IMR-90 (cell line): ENCODE results near the gene ASPG.

Experiments
- BHLHE40 ChIP-seq: fragments of 150-350 bp; IDR thresholded peaks from 2 replicates; pipeline ENCODE4 v1.6.1; 2016; ENCODE audit warnings: mild to moderate bottlenecking, low read depth, low read length
- CEBPB ChIP-seq: IDR thresholded peaks from 2 replicates; pipeline ENCODE4 v1.6.1; 2012; ENCODE audit warnings: low read depth, low read length, improper control_type of control experiment
- CHD1 ChIP-seq: IDR thresholded peaks from 2 replicates; pipeline ENCODE4 v1.6.1; 2012; ENCODE audit warnings: low read depth, low read length, improper control_type of control experiment
- CTCF ChIP-seq: conservative IDR thresholded peaks from 2 replicates; pipeline ENCODE4 v1.5.1; 2012; ENCODE audit warnings: mild to moderate bottlenecking, low read depth, low read length, improper control_type of control experiment
- ELK1 ChIP-seq: fragments of 150-350 bp; IDR thresholded peaks from 2 replicates; pipeline ENCODE4 v1.6.1; 2016; ENCODE audit warnings: low read depth, mild to moderate bottlenecking, low read length, moderate library complexity, borderline replicate concordance
- FOS ChIP-seq: fragments of 150-350 bp; IDR thresholded peaks from 2 replicates; pipeline ENCODE4 v1.6.1; 2016; ENCODE audit warnings: low read depth, low read length
- MXI1 ChIP-seq: IDR thresholded peaks from 2 replicates; pipeline ENCODE4 v1.6.1; 2012; ENCODE audit warnings: low read depth, mild to moderate bottlenecking, low read length, moderate library complexity, borderline replicate concordance
- NFE2L2 ChIP-seq: fragments of 150-350 bp; IDR thresholded peaks from 2 replicates; pipeline ENCODE4 v1.6.1; 2016; ENCODE audit warnings: low read depth, mild to moderate bottlenecking, low read length
- POLR2A ChIP-seq: IDR thresholded peaks from 2 replicates; pipeline ENCODE4 v1.6.1; 2012; ENCODE audit warnings: mild to moderate bottlenecking, low read depth, low read length
- RAD21 ChIP-seq: IDR thresholded peaks from 2 replicates; pipeline ENCODE4 v1.6.1; 2012; ENCODE audit warnings: low read length, improper control_type of control experiment
- SMC3 ChIP-seq: fragments of 150-350 bp; IDR thresholded peaks from 2 replicates; pipeline ENCODE4 v1.6.1; 2016; ENCODE audit warnings: low read depth, mild to moderate bottlenecking, antibody characterized with exemption, low read length, moderate library complexity
- USF2 ChIP-seq: fragments of 150-350 bp; IDR thresholded peaks from 2 replicates; pipeline ENCODE4 v1.6.1; 2017; ENCODE audit warnings: mild to moderate bottlenecking, antibody characterized with exemption, low read length, low read depth

- TF ChIP-seq CTCF (no peak), POLR2A (no peak), SMC3 (no peak), RAD21 (no peak), NFE2L2 (no peak), FOS (no peak), USF2 (no peak), CHD1 (no peak), ELK1 (no peak), CEBPB (no peak), MXI1 (no peak), BHLHE40 (no peak)
These were observed 70.6 kb downstream of the ASPG start for GRCh38 chr14:104156142-104156541.
